Nephron (organoid): ENCODE results near the gene PPFIBP2.

Experiments
- H3K27ac Mint-ChIP-seq, 3 experiments: 2 replicates each; pipeline ENCODE4 v1.8.0; 2020; ENCODE audit warnings: mixed read lengths in 3 of 3, mild to moderate bottlenecking in 2 of 3, moderate library complexity in 1 of 3
- H3K27me3 Mint-ChIP-seq: 2 replicates; pipeline ENCODE4 v1.8.0; 2021; ENCODE audit warnings: low read depth, mild to moderate bottlenecking, moderate library complexity, mixed read lengths
- H3K36me3 Mint-ChIP-seq: 2 replicates; pipeline ENCODE4 v1.8.0; 2020; ENCODE audit warnings: low read depth, mixed read lengths
- H3K4me1 Mint-ChIP-seq: 2 replicates; pipeline ENCODE4 v1.8.0; 2020; ENCODE audit warnings: mixed read lengths
- H3K4me3 Mint-ChIP-seq, 3 experiments: 2 replicates each; pipeline ENCODE4 v1.8.0; 2020; ENCODE audit warnings: mild to moderate bottlenecking in 3 of 3, mixed read lengths in 3 of 3, moderate library complexity in 2 of 3
- H3K9me3 Mint-ChIP-seq: 2 replicates; pipeline ENCODE4 v1.8.0; 2020; ENCODE audit warnings: mixed read lengths
- CTCF ChIP-seq, 3 experiments: fragments of 200-600 bp; sonication (generic); IDR thresholded peaks; one replicate each; pipeline ENCODE4 v1.5.0; 2021; ENCODE audit warnings: antibody characterized with exemption in 3 of 3; ENCODE audit not compliant: unreplicated experiment in 3 of 3

PPFIBP2 gene

GRCh38 chr11:7688238-7688826, 174.5 kb downstream of the PPFIBP2 start:
- peaks cover 6% of the 10 kb centered on the region for H3K27me3 Mint-ChIP-seq
- H3K27ac Mint-ChIP-seq: no peak overlapping the region
- peak; percentile 82 to 88 (median 88) for TF ChIP-seq CTCF (IDR thresholded peaks at IDR 0.05; ENCODE audit: unreplicated experiment in 3 of 3)
- no peaks in the 10 kb centered on the region for H3K9me3 Mint-ChIP-seq
- H3K4me1 Mint-ChIP-seq: peaks cover 10% of the 10 kb centered on the region
- H3K36me3 Mint-ChIP-seq: no peaks in the 10 kb centered on the region
- no peak overlapping the region for H3K4me3 Mint-ChIP-seq

- no peak overlapping the region for H3K4me3 Mint-ChIP-seq
- H3K27ac Mint-ChIP-seq: no peak overlapping the region
- H3K9me3 Mint-ChIP-seq: no peaks in the 10 kb centered on the region
- H3K36me3 Mint-ChIP-seq: no peaks in the 10 kb centered on the region
- H3K27me3 Mint-ChIP-seq: peaks cover 6% of the 10 kb centered on the region
- peaks cover 10% of the 10 kb centered on the region for H3K4me1 Mint-ChIP-seq
- no peak for TF ChIP-seq CTCF (IDR thresholded peaks at IDR 0.05; ENCODE audit: unreplicated experiment in 3 of 3)
These were observed 175.4 kb downstream of the PPFIBP2 start for GRCh38 chr11:7689239-7689638.

GRCh38 chr11:7690648-7691047, 176.8 kb downstream of the PPFIBP2 start:
- Mint-ChIP-seq H3K36me3 (no peaks in the 10 kb centered on the region), H3K27ac (no peak overlapping the region), H3K27me3 (peaks cover 3% of the 10 kb centered on the region), H3K4me3 (no peak overlapping the region), H3K9me3 (no peaks in the 10 kb centered on the region), H3K4me1 (peaks cover 10% of the 10 kb centered on the region)
- peak; percentile 13 to 38 (median 34) for TF ChIP-seq CTCF (IDR thresholded peaks at IDR 0.05; ENCODE audit: unreplicated experiment in 3 of 3)

- Mint-ChIP-seq H3K36me3 (no peaks in the 10 kb centered on the region), H3K27ac (peak overlapping the region in 2 of 3 experiments; percentile 18 to 50), H3K4me3 (no peak overlapping the region), H3K27me3 (peaks cover 3% of the 10 kb centered on the region), H3K9me3 (no peaks in the 10 kb centered on the region), H3K4me1 (peaks cover 10% of the 10 kb centered on the region)
- TF ChIP-seq CTCF (IDR thresholded peaks at IDR 0.05; ENCODE audit: unreplicated experiment in 3 of 3): no peak
These were observed 178.1 kb downstream of the PPFIBP2 start for GRCh38 chr11:7691759-7692350.

GRCh38 chr11:7692426-7692825, 178.6 kb downstream of the PPFIBP2 start:
- no peak for TF ChIP-seq CTCF (IDR thresholded peaks at IDR 0.05; ENCODE audit: unreplicated experiment in 3 of 3)
- Mint-ChIP-seq H3K27me3 (peaks cover 3% of the 10 kb centered on the region), H3K4me3 (no peak overlapping the region), H3K36me3 (no peaks in the 10 kb centered on the region), H3K27ac (no peak overlapping the region), H3K4me1 (peaks cover 10% of the 10 kb centered on the region), H3K9me3 (no peaks in the 10 kb centered on the region)

GRCh38 chr11:7694235-7694634, 180.4 kb downstream of the PPFIBP2 start:
- TF ChIP-seq CTCF (IDR thresholded peaks at IDR 0.05; ENCODE audit: unreplicated experiment in 3 of 3): no peak
- Mint-ChIP-seq H3K4me1 (peaks cover 10% of the 10 kb centered on the region), H3K9me3 (no peaks in the 10 kb centered on the region), H3K27me3 (no peaks in the 10 kb centered on the region), H3K36me3 (no peaks in the 10 kb centered on the region), H3K27ac (no peak overlapping the region), H3K4me3 (no peak overlapping the region)
